IMR-90 (cell line): Measurements from ENCODE around the gene IPMK. TPM values are rescaled to one million over a fixed set of nuclear protein-coding genes. Genes with fewer than 3 reads are reported as not detected.

Experiments
- ATAC-seq: fragments of 200-7000 bp; cut with Tn5 transposase; 2 replicates; pipeline ENCODE4 v1.9.1; 2020; ENCODE audit warnings: low read depth, mild to moderate bottlenecking, moderate library complexity
- BruUV-seq: library from RNA; stranded (reverse); fragments of 400-500 nt; replicated peaks from 2 replicates; lab custom pipeline; 2021; lab: Mats Ljungman, UMichigan
- CTCF ChIA-PET: fragments of 300-600 bp; formaldehyde crosslinking; extraction: SDS; loops from one replicate; lab custom pipeline; 2021; ENCODE audit warnings: antibody characterized with exemption; lab: Yijun Ruan, JAX
- POLR2A ChIA-PET: fragments of 300-600 bp; sonication (Branson Sonifier 250); formaldehyde crosslinking; loops from one replicate; lab custom pipeline; 2022; ENCODE audit warnings: antibody characterized with exemption; ENCODE audit not compliant: unreplicated experiment; lab: Charles Lee
- DNase-seq: peaks from one replicate; pipeline ENCODE4 v3.0.0; 2013
- H2AFZ ChIP-seq: replicated peaks from 2 replicates; pipeline ENCODE3; 2013; ENCODE audit warnings: low read length, mild to moderate bottlenecking; ENCODE audit not compliant: poor library complexity
- H2AK5ac ChIP-seq: 2 replicates; pipeline ENCODE4 v1.6.1; 2013; ENCODE audit warnings: low read depth, low read length, inconsistent platforms
- H2AK9ac ChIP-seq: replicated peaks from 2 replicates; pipeline ENCODE3; 2013; ENCODE audit warnings: mild to moderate bottlenecking, low read depth, low read length, moderate library complexity; ENCODE audit not compliant: poor library complexity
- H2BK120ac ChIP-seq: 2 replicates; pipeline ENCODE4 v1.6.1; 2013; ENCODE audit warnings: low read depth, low read length, inconsistent platforms
- H2BK15ac ChIP-seq: 3 replicates; pipeline ENCODE4 v1.6.1; 2013; ENCODE audit warnings: low read depth, low read length, inconsistent platforms
- H2BK20ac ChIP-seq: 2 replicates; pipeline ENCODE4 v1.6.1; 2013; ENCODE audit warnings: low read depth, mild to moderate bottlenecking, inconsistent platforms, low read length, moderate library complexity
- H2BK5ac ChIP-seq: 2 replicates; pipeline ENCODE4 v1.6.1; 2013; ENCODE audit warnings: mild to moderate bottlenecking, low read depth, low read length, inconsistent platforms; ENCODE audit not compliant: poor library complexity, severe bottlenecking
- H3K14ac ChIP-seq: replicated peaks from 2 replicates; pipeline ENCODE4 v1.6.1; 2013; ENCODE audit warnings: low read depth, low read length, inconsistent platforms
- H3K18ac ChIP-seq: 2 replicates; pipeline ENCODE4 v1.6.1; 2013; ENCODE audit warnings: low read depth, low read length, control low read depth
- H3K23ac ChIP-seq: 2 replicates; pipeline ENCODE4 v1.6.1; 2013; ENCODE audit warnings: low read depth, low read length, inconsistent platforms
- H3K27ac ChIP-seq: 2 replicates; pipeline ENCODE4 v1.5.1; 2013; ENCODE audit warnings: mild to moderate bottlenecking, control low read depth, low read length; ENCODE audit not compliant: insufficient read depth
- H3K27me3 ChIP-seq: 2 replicates; pipeline ENCODE4 v1.6.1; 2013; ENCODE audit warnings: low read length; ENCODE audit not compliant: control insufficient read depth, insufficient read depth
- H3K36me3 ChIP-seq: 2 replicates; pipeline ENCODE4 v1.6.1; 2013; ENCODE audit warnings: low read length, mixed read lengths; ENCODE audit not compliant: control insufficient read depth, insufficient read depth
- H3K4ac ChIP-seq: 2 replicates; pipeline ENCODE4 v1.6.1; 2013; ENCODE audit warnings: low read depth, low read length, inconsistent platforms
- H3K4me1 ChIP-seq: 2 replicates; pipeline ENCODE4 v1.6.1; 2013; ENCODE audit warnings: low read length, mixed read lengths; ENCODE audit not compliant: control insufficient read depth, insufficient read depth
- H3K4me2 ChIP-seq: 2 replicates; pipeline ENCODE4 v1.6.1; 2013; ENCODE audit warnings: low read depth, mild to moderate bottlenecking, control low read depth, low read length, moderate library complexity
- H3K4me3 ChIP-seq: 2 replicates; pipeline ENCODE4 v1.5.1; 2013; ENCODE audit warnings: low read depth, mild to moderate bottlenecking, control low read depth, low read length, moderate library complexity; ENCODE audit not compliant: insufficient read depth
- H3K56ac ChIP-seq: 2 replicates; pipeline ENCODE4 v1.6.1; 2013; ENCODE audit warnings: low read length, inconsistent platforms; ENCODE audit not compliant: insufficient read depth; ENCODE audit errors: extremely low read depth
- H3K79me1 ChIP-seq, 2 experiments: 2 replicates each; pipeline ENCODE4 v1.6.1; 2013; ENCODE audit warnings: low read length in 2 of 2, inconsistent platforms in 1 of 2, low read depth in 1 of 2
- H3K9ac ChIP-seq: 2 replicates; pipeline ENCODE4 v1.6.1; 2013; ENCODE audit warnings: low read depth, low read length, control low read depth
- H3K9me1 ChIP-seq: 2 replicates; pipeline ENCODE4 v1.6.1; 2013; ENCODE audit warnings: low read length, inconsistent platforms; ENCODE audit not compliant: insufficient read depth
- H3K9me3 ChIP-seq: 2 replicates; pipeline ENCODE4 v1.6.1; 2013; ENCODE audit warnings: low read length; ENCODE audit not compliant: control insufficient read depth, insufficient read depth
- H4K20me1 ChIP-seq: 2 replicates; pipeline ENCODE4 v1.6.1; 2013; ENCODE audit warnings: low read length, inconsistent platforms; ENCODE audit not compliant: insufficient read depth
- H4K5ac ChIP-seq: 2 replicates; pipeline ENCODE4 v1.6.1; 2013; ENCODE audit warnings: mild to moderate bottlenecking, low read depth, low read length, control low read depth
- H4K8ac ChIP-seq, 2 experiments: 2 replicates each; pipeline ENCODE4 v1.6.1; 2013; ENCODE audit warnings: low read depth in 2 of 2, low read length in 2 of 2, control low read depth in 1 of 2, inconsistent platforms in 1 of 2
- H4K91ac ChIP-seq: 2 replicates; pipeline ENCODE4 v1.6.1; 2013; ENCODE audit warnings: low read depth, low read length, inconsistent platforms; ENCODE audit not compliant: insufficient read depth
- BHLHE40 ChIP-seq: fragments of 150-350 bp; IDR thresholded peaks from 2 replicates; pipeline ENCODE4 v1.6.1; 2016; ENCODE audit warnings: mild to moderate bottlenecking, low read depth, low read length
- CEBPB ChIP-seq: IDR thresholded peaks from 2 replicates; pipeline ENCODE4 v1.6.1; 2012; ENCODE audit warnings: low read depth, low read length, improper control_type of control experiment
- CHD1 ChIP-seq: IDR thresholded peaks from 2 replicates; pipeline ENCODE4 v1.6.1; 2012; ENCODE audit warnings: low read depth, low read length, improper control_type of control experiment
- CTCF ChIP-seq: conservative IDR thresholded peaks from 2 replicates; pipeline ENCODE4 v1.5.1; 2012; ENCODE audit warnings: mild to moderate bottlenecking, low read depth, low read length, improper control_type of control experiment
- ELK1 ChIP-seq: fragments of 150-350 bp; IDR thresholded peaks from 2 replicates; pipeline ENCODE4 v1.6.1; 2016; ENCODE audit warnings: low read depth, mild to moderate bottlenecking, low read length, moderate library complexity, borderline replicate concordance
- FOS ChIP-seq: fragments of 150-350 bp; IDR thresholded peaks from 2 replicates; pipeline ENCODE4 v1.6.1; 2016; ENCODE audit warnings: low read depth, low read length
- MAFK ChIP-seq: IDR thresholded peaks from 2 replicates; pipeline ENCODE4 v1.6.1; 2012; ENCODE audit warnings: low read depth, low read length, improper control_type of control experiment
- MAZ ChIP-seq: IDR thresholded peaks from 2 replicates; pipeline ENCODE4 v1.6.1; 2012; ENCODE audit warnings: low read depth, mild to moderate bottlenecking, low read length, improper control_type of control experiment, moderate library complexity, borderline replicate concordance
- MXI1 ChIP-seq: IDR thresholded peaks from 2 replicates; pipeline ENCODE4 v1.6.1; 2012; ENCODE audit warnings: low read depth, mild to moderate bottlenecking, low read length, moderate library complexity, borderline replicate concordance
- NFE2L2 ChIP-seq: fragments of 150-350 bp; IDR thresholded peaks from 2 replicates; pipeline ENCODE4 v1.6.1; 2016; ENCODE audit warnings: low read depth, mild to moderate bottlenecking, low read length
- POLR2A ChIP-seq: IDR thresholded peaks from 2 replicates; pipeline ENCODE4 v1.6.1; 2012; ENCODE audit warnings: mild to moderate bottlenecking, low read depth, low read length
- RAD21 ChIP-seq: IDR thresholded peaks from 2 replicates; pipeline ENCODE4 v1.6.1; 2012; ENCODE audit warnings: low read length, improper control_type of control experiment
- RCOR1 ChIP-seq: IDR thresholded peaks from 2 replicates; pipeline ENCODE4 v1.6.1; 2012; ENCODE audit warnings: mild to moderate bottlenecking, low read length, improper control_type of control experiment; ENCODE audit not compliant: insufficient replicate concordance
- RFX5 ChIP-seq: IDR thresholded peaks from 2 replicates; pipeline ENCODE4 v1.8.0; 2012; ENCODE audit warnings: low read depth, mild to moderate bottlenecking, low read length, moderate library complexity
- SMC3 ChIP-seq: fragments of 150-350 bp; IDR thresholded peaks from 2 replicates; pipeline ENCODE4 v1.6.1; 2016; ENCODE audit warnings: low read depth, mild to moderate bottlenecking, antibody characterized with exemption, low read length, moderate library complexity
- USF2 ChIP-seq: fragments of 150-350 bp; IDR thresholded peaks from 2 replicates; pipeline ENCODE4 v1.6.1; 2017; ENCODE audit warnings: mild to moderate bottlenecking, antibody characterized with exemption, low read length, low read depth
- WGBS, 2 experiments: methylation state at CpG; one replicate each; pipeline versions ENCODE4 v1.1.5 to v1.1.7; 2013; ENCODE audit warnings: missing lambda C conversion rate in 2 of 2; ENCODE audit not compliant: insufficient read length in 1 of 2; ENCODE audit errors: extremely low coverage in 2 of 2; 5-methylcytosine and 5-hydroxymethylcytosine counted together
- dilution Hi-C: fragments of 300-500 bp; cut with HindIII; formaldehyde crosslinking; loops from one replicate; pipeline ENCODE4 v1.14.3; 2018; ENCODE audit warnings: low sequenced_read_pairs; ENCODE audit not compliant: unreplicated experiment
- in situ Hi-C: fragments of 300-500 bp; cut with MboI; formaldehyde crosslinking; loops from 3 replicates; pipeline ENCODE4 v1.14.3; 2019; ENCODE audit warnings: low sequenced_read_pairs, inconsistent platforms, mixed read lengths
- intact Hi-C: fragments of 100-400 bp; cut with micrococcal nuclease; formaldehyde crosslinking; loops from 2 replicates; pipeline ENCODE4 v1.10.0; 2022
- polyA plus RNA-seq, 3 experiments: library from polyadenylated mRNA; depleted of rRNA; stranded (reverse); fragments of >200 nt; gene quantifications; 2 replicates each; pipeline ENCODE4 v1.2.3, GENCODE V29; 2012; ENCODE audit warnings: low replicate concordance in 1 of 3
- total RNA-seq: library from RNA; depleted of rRNA; stranded (reverse); fragments of >200 nt; gene quantifications from 2 replicates; pipeline ENCODE4 v1.2.3, GENCODE V29; 2012

IPMK gene
- total and polyA plus RNA-seq, 2 of the 4 experiments (the other 2 are of a cell fraction) = 0.89 to 2.0 TPM

- Histone ChIP-seq H2AFZ (no peak overlapping the region), H3K4ac (no peak overlapping the region), H2BK20ac (no peak overlapping the region), H4K20me1 (no peaks in the 10 kb centered on the region), H2BK15ac (no peak overlapping the region), H3K9me3 (no peaks in the 10 kb centered on the region), H2BK5ac (no peak overlapping the region), H3K79me1 (peaks cover 20 to 25% of the 10 kb centered on the region in 2 experiments), H3K4me2 (no peak overlapping the region), H3K18ac (no peak overlapping the region), H2AK9ac (no peak overlapping the region), H4K5ac (no peak overlapping the region), H3K9ac (no peak overlapping the region), H3K4me3 (no peak overlapping the region), H3K9me1 (no peaks in the 10 kb centered on the region), H3K56ac (no peak overlapping the region), H3K27me3 (no peaks in the 10 kb centered on the region), H3K36me3 (peaks cover 2% of the 10 kb centered on the region; the same call in 1 of the 2 replicates), H3K27ac (no peak overlapping the region), H3K4me1 (no peaks in the 10 kb centered on the region), H2BK120ac (no peak overlapping the region), H4K91ac (no peak overlapping the region), H3K14ac (no peak overlapping the region), H2AK5ac (no peak overlapping the region), H4K8ac (no peak overlapping the region), H3K23ac (no peak overlapping the region)
- in situ Hi-C loops (no loop called here), dilution Hi-C loops (no loop called here), intact Hi-C loops (no loop called here)
- DNase-seq (no peak), ATAC-seq (no peak)
- no TSS peak for BruUV-seq
- ChIA-PET CTCF (no interaction called here), POLR2A (no interaction called here)
- TF ChIP-seq SMC3 (no peak), RAD21 (no peak), USF2 (no peak), POLR2A (no peak), RCOR1 (no peak), CHD1 (no peak), MXI1 (no peak), FOS (no peak), MAZ (no peak), ELK1 (no peak), RFX5 (no peak), NFE2L2 (no peak), BHLHE40 (no peak), CEBPB (no peak), MAFK (no peak), CTCF (no peak; the same call in 1 of the 2 replicates)
- no CpG with 5 or more reads among the region's 4 CpGs for WGBS, 2 experiments
Observed at GRCh38 chr10:58258977-58259692, 8.6 kb downstream of the IPMK start.
